ENCODE measurements around the gene NECAB3. TPM values are rescaled to one million over a fixed set of nuclear protein-coding genes. Genes with fewer than 3 reads are reported as not detected.

NECAB3 gene
- total RNA-seq, 1 donor: 27.1 TPM

GRCh38 chr20:33675136-33675959, 1.1 kb upstream of the NECAB3 start:
- Histone ChIP-seq H3K79me2 (ENCODE audit: insufficient read depth, low read length) (peaks cover 5% of the 10 kb centered on the region), H3K36me3 (ENCODE audit: insufficient read depth, low read length) (peaks cover 17% of the 10 kb centered on the region), H4K20me1 (ENCODE audit: insufficient read depth, low read length) (peaks cover 13% of the 10 kb centered on the region), H3K27me3 (ENCODE audit: insufficient read depth, low read length) (no peaks in the 10 kb centered on the region), H3K9me3 (ENCODE audit: low read depth, low read length) (no peaks in the 10 kb centered on the region), H3K4me3 (ENCODE audit: insufficient read depth, low read length) (peak overlapping the region; percentile 74), H2AFZ (ENCODE audit: low read length) (peak overlapping the region; percentile 92), H3K27ac (ENCODE audit: low read depth, low read length) (peak overlapping the region; percentile 70), H3K4me2 (ENCODE audit: insufficient read depth, low read length) (peak overlapping the region; percentile 92), H3K4me1 (ENCODE audit: insufficient read depth, low read length) (peaks cover 28% of the 10 kb centered on the region)
- DNase-seq (ENCODE audit: insufficient read length, low spot score, missing footprints): peak; percentile 93
- TF ChIP-seq CTCF (IDR thresholded peaks at IDR 0.05; ENCODE audit: extremely low read depth, low read depth, low read length): no peak

GRCh38 chr20:33673410-33674293, 576 bp downstream of the NECAB3 start:
- H2AFZ ChIP-seq (ENCODE audit: low read length): peak overlapping the region; percentile 84
- H3K4me2 ChIP-seq (ENCODE audit: insufficient read depth, low read length): peak overlapping the region; percentile 86
- H3K79me2 ChIP-seq (ENCODE audit: insufficient read depth, low read length): peaks cover 5% of the 10 kb centered on the region
- DNase-seq (ENCODE audit: insufficient read length, low spot score, missing footprints): peak; percentile 97
- peaks cover 26% of the 10 kb centered on the region for H3K4me1 ChIP-seq (ENCODE audit: insufficient read depth, low read length)
- H3K27me3 ChIP-seq (ENCODE audit: insufficient read depth, low read length): no peaks in the 10 kb centered on the region
- H3K27ac ChIP-seq (ENCODE audit: low read depth, low read length): peak overlapping the region; percentile 23
- no peaks in the 10 kb centered on the region for H3K9me3 ChIP-seq (ENCODE audit: low read depth, low read length)
- H3K36me3 ChIP-seq (ENCODE audit: insufficient read depth, low read length): peaks cover 19% of the 10 kb centered on the region
- peak overlapping the region; percentile 74 for H3K4me3 ChIP-seq (ENCODE audit: insufficient read depth, low read length)
- H4K20me1 ChIP-seq (ENCODE audit: insufficient read depth, low read length): peaks cover 9% of the 10 kb centered on the region
- TF ChIP-seq CTCF (IDR thresholded peaks at IDR 0.05; ENCODE audit: extremely low read depth, low read depth, low read length): no peak

GRCh38 chr20:33673114-33673409, 1.2 kb downstream of the NECAB3 start:
- H3K27me3 ChIP-seq (ENCODE audit: insufficient read depth, low read length): no peaks in the 10 kb centered on the region
- no peak overlapping the region for H3K27ac ChIP-seq (ENCODE audit: low read depth, low read length)
- peaks cover 29% of the 10 kb centered on the region for H3K4me1 ChIP-seq (ENCODE audit: insufficient read depth, low read length)
- peaks cover 9% of the 10 kb centered on the region for H4K20me1 ChIP-seq (ENCODE audit: insufficient read depth, low read length)
- H2AFZ ChIP-seq (ENCODE audit: low read length): no peak overlapping the region
- peaks cover 5% of the 10 kb centered on the region for H3K79me2 ChIP-seq (ENCODE audit: insufficient read depth, low read length)
- no peaks in the 10 kb centered on the region for H3K9me3 ChIP-seq (ENCODE audit: low read depth, low read length)
- peak overlapping the region; percentile 74 for H3K4me3 ChIP-seq (ENCODE audit: insufficient read depth, low read length)
- peak overlapping the region; percentile 86 for H3K4me2 ChIP-seq (ENCODE audit: insufficient read depth, low read length)
- peaks cover 20% of the 10 kb centered on the region for H3K36me3 ChIP-seq (ENCODE audit: insufficient read depth, low read length)
- DNase-seq (ENCODE audit: insufficient read length, low spot score, missing footprints): peak; percentile 80
- TF ChIP-seq CTCF (IDR thresholded peaks at IDR 0.05; ENCODE audit: extremely low read depth, low read depth, low read length): no peak

All from osteoblast (primary cell).